Astrocyte (in vitro differentiated cells and primary cell): ENCODE data around the gene TIMM29. TPM values are rescaled to one million over a fixed set of nuclear protein-coding genes. Genes with fewer than 3 reads are reported as not detected.

Experiments
- DNase-seq: peaks from one replicate; pipeline ENCODE4 v3.0.0-alpha.2; 2010; ENCODE audit warnings: low read depth
- FAIRE-seq: peaks from 2 replicates; lab custom pipeline; 2011; peaks lifted over from hg19 to GRCh38; lab: Jason Lieb, UNC
- H2AFZ ChIP-seq: 2 replicates; pipeline ENCODE4 v1.6.0; 2012; ENCODE audit warnings: low read depth, low read length, inconsistent platforms
- H3K27ac ChIP-seq: 2 replicates; pipeline ENCODE4 v1.5.1; 2011; ENCODE audit warnings: low read depth, low read length, inconsistent platforms
- H3K27me3 ChIP-seq: 2 replicates; pipeline ENCODE4 v1.6.0; 2011; ENCODE audit warnings: low read length, inconsistent platforms; ENCODE audit not compliant: insufficient read depth
- H3K36me3 ChIP-seq: 2 replicates; pipeline ENCODE4 v1.5.1; 2011; ENCODE audit warnings: low read length, inconsistent platforms; ENCODE audit not compliant: insufficient read depth
- H3K4me1 ChIP-seq: 2 replicates; pipeline ENCODE4 v1.5.1; 2011; ENCODE audit warnings: low read length, inconsistent platforms; ENCODE audit not compliant: insufficient read depth
- H3K4me2 ChIP-seq: 2 replicates; pipeline ENCODE4 v1.6.0; 2012; ENCODE audit warnings: low read length, inconsistent platforms
- H3K4me3 ChIP-seq: 2 replicates; pipeline ENCODE4 v1.5.1; 2011; ENCODE audit warnings: low read depth, mild to moderate bottlenecking, low read length, inconsistent platforms; ENCODE audit not compliant: insufficient read depth
- H3K79me2 ChIP-seq: 2 replicates; pipeline ENCODE4 v1.6.0; 2012; ENCODE audit warnings: mild to moderate bottlenecking, low read length, inconsistent platforms; ENCODE audit not compliant: insufficient read depth
- H3K9ac ChIP-seq: 2 replicates; pipeline ENCODE4 v1.6.0; 2012; ENCODE audit warnings: mild to moderate bottlenecking, low read length, inconsistent platforms
- H3K9me3 ChIP-seq: 2 replicates; pipeline ENCODE4 v1.5.1; 2012; ENCODE audit warnings: low read depth, mild to moderate bottlenecking, low read length, inconsistent platforms; ENCODE audit not compliant: insufficient read depth
- H4K20me1 ChIP-seq: 2 replicates; pipeline ENCODE4 v1.6.0; 2012; ENCODE audit warnings: low read length, inconsistent platforms; ENCODE audit not compliant: insufficient read depth
- H3K27ac Mint-ChIP-seq: one replicate; pipeline ENCODE4 v1.8.0; 2021; ENCODE audit warnings: mild to moderate bottlenecking, mixed read lengths; ENCODE audit not compliant: unreplicated experiment
- H3K27me3 Mint-ChIP-seq: one replicate; pipeline ENCODE4 v1.8.0; 2021; ENCODE audit warnings: low read depth, mixed read lengths; ENCODE audit not compliant: unreplicated experiment
- H3K36me3 Mint-ChIP-seq: one replicate; pipeline ENCODE4 v1.8.0; 2021; ENCODE audit warnings: low read depth, mixed read lengths; ENCODE audit not compliant: unreplicated experiment
- H3K4me1 Mint-ChIP-seq: one replicate; pipeline ENCODE4 v1.8.0; 2021; ENCODE audit warnings: low read depth, mixed read lengths; ENCODE audit not compliant: unreplicated experiment
- H3K4me3 Mint-ChIP-seq: one replicate; pipeline ENCODE4 v1.8.0; 2021; ENCODE audit warnings: mild to moderate bottlenecking, moderate library complexity, mixed read lengths; ENCODE audit not compliant: unreplicated experiment
- H3K9me3 Mint-ChIP-seq: one replicate; pipeline ENCODE4 v1.8.0; 2021; ENCODE audit warnings: mild to moderate bottlenecking, mixed read lengths; ENCODE audit not compliant: unreplicated experiment
- CTCF ChIP-seq: IDR thresholded peaks from 2 replicates; pipeline ENCODE4 v1.5.1; 2011; ENCODE audit warnings: low read depth, mild to moderate bottlenecking, inconsistent platforms, low read length, moderate library complexity; ENCODE audit not compliant: insufficient read depth
- EZH2 ChIP-seq: IDR thresholded peaks from 2 replicates; pipeline ENCODE4 v1.6.1; 2012; ENCODE audit warnings: mild to moderate bottlenecking, low read length, inconsistent platforms; ENCODE audit not compliant: insufficient read depth
- total RNA-seq: library from RNA; stranded (reverse); gene quantifications from 2 replicates; pipeline ENCODE4 v1.2.1, GENCODE V29; 2021

Gene TIMM29
- total RNA-seq, 1 donor from 2014 or later = 28.9 TPM

- Histone ChIP-seq H3K79me2 (peaks cover 93% of the 10 kb centered on the region), H3K4me3 (no peak overlapping the region), H3K4me2 (no peak overlapping the region), H3K4me1 (peaks cover 11% of the 10 kb centered on the region), H2AFZ (no peak overlapping the region), H3K27ac (no peak overlapping the region), H3K36me3 (no peaks in the 10 kb centered on the region), H3K27me3 (no peaks in the 10 kb centered on the region), H4K20me1 (peaks cover 77% of the 10 kb centered on the region), H3K9ac (no peak overlapping the region), H3K9me3 (no peaks in the 10 kb centered on the region)
- H3K4me3 Mint-ChIP-seq = no peak overlapping the region
- no peak for FAIRE-seq
- H3K9me3 Mint-ChIP-seq = no peaks in the 10 kb centered on the region
- no peak overlapping the region for H3K27ac Mint-ChIP-seq
- TF ChIP-seq EZH2 = no peak
- TF ChIP-seq CTCF = no peak
- no peaks in the 10 kb centered on the region for H3K27me3 Mint-ChIP-seq
- peaks cover 13% of the 10 kb centered on the region for H3K4me1 Mint-ChIP-seq
- H3K36me3 Mint-ChIP-seq = peaks cover 3% of the 10 kb centered on the region
- no peak for DNase-seq
Measured at GRCh38 chr19:10965398-10965797, 36.8 kb downstream of the TIMM29 start.

GRCh38 chr19:10966809-10967208 is 38.2 kb downstream of the TIMM29 start:
- peaks cover 13% of the 10 kb centered on the region for H3K4me1 Mint-ChIP-seq
- Histone ChIP-seq H4K20me1 (peaks cover 85% of the 10 kb centered on the region), H3K9me3 (no peaks in the 10 kb centered on the region), H3K27ac (no peak overlapping the region), H3K4me1 (peaks cover 10% of the 10 kb centered on the region), H3K36me3 (no peaks in the 10 kb centered on the region), H3K9ac (no peak overlapping the region), H3K4me3 (no peak overlapping the region), H3K27me3 (no peaks in the 10 kb centered on the region), H2AFZ (no peak overlapping the region), H3K79me2 (peaks cover 96% of the 10 kb centered on the region), H3K4me2 (no peak overlapping the region)
- no peak overlapping the region for H3K27ac Mint-ChIP-seq
- H3K4me3 Mint-ChIP-seq = peak overlapping the region; percentile 50
- FAIRE-seq (no peak), DNase-seq (no peak)
- H3K36me3 Mint-ChIP-seq = peaks cover 7% of the 10 kb centered on the region
- H3K9me3 Mint-ChIP-seq = no peaks in the 10 kb centered on the region
- TF ChIP-seq EZH2 (no peak), CTCF (no peak)
- H3K27me3 Mint-ChIP-seq = no peaks in the 10 kb centered on the region

GRCh38 chr19:10968527-10969135 is 40.0 kb downstream of the TIMM29 start:
- Histone ChIP-seq H3K36me3 (no peaks in the 10 kb centered on the region), H3K27ac (no peak overlapping the region), H3K9me3 (no peaks in the 10 kb centered on the region), H2AFZ (no peak overlapping the region), H3K4me1 (peaks cover 3% of the 10 kb centered on the region), H4K20me1 (peaks cover 80% of the 10 kb centered on the region), H3K79me2 (peaks cover 94% of the 10 kb centered on the region), H3K27me3 (no peaks in the 10 kb centered on the region), H3K4me2 (no peak overlapping the region), H3K4me3 (no peak overlapping the region), H3K9ac (no peak overlapping the region)
- H3K27ac Mint-ChIP-seq = peak overlapping the region; percentile 29
- no peaks in the 10 kb centered on the region for H3K27me3 Mint-ChIP-seq
- DNase-seq (no peak), FAIRE-seq (no peak)
- TF ChIP-seq CTCF = no peak
- H3K4me1 Mint-ChIP-seq = peaks cover 8% of the 10 kb centered on the region
- H3K4me3 Mint-ChIP-seq = no peak overlapping the region
- H3K9me3 Mint-ChIP-seq = no peaks in the 10 kb centered on the region
- peaks cover 7% of the 10 kb centered on the region for H3K36me3 Mint-ChIP-seq
